GM18517 (cell line): ENCODE results near the gene CIB4.

Source experiments
- ATAC-seq: cut with Tn5 transposase; IDR thresholded peaks from one replicate; pipeline ENCODE4 v1.9.1; 2021; ENCODE audit warnings: mild to moderate bottlenecking, moderate library complexity; ENCODE audit not compliant: unreplicated experiment

CIB4 gene

GRCh38 chr2:26609839-26610277, 31.3 kb downstream of the CIB4 start:
- ATAC-seq, result no peak

- ATAC-seq, result no peak
These were observed 31.9 kb downstream of the CIB4 start for GRCh38 chr2:26609205-26609631.

GRCh38 chr2:26608557-26608956, 32.6 kb downstream of the CIB4 start:
- ATAC-seq, result no peak

- ATAC-seq, result no peak
These were observed 33.5 kb downstream of the CIB4 start for GRCh38 chr2:26607698-26608097.

- ATAC-seq, result no peak
These were observed 34.3 kb downstream of the CIB4 start for GRCh38 chr2:26606847-26607190.

GRCh38 chr2:26605999-26606846, 34.9 kb downstream of the CIB4 start:
- ATAC-seq, result no peak

- no peak for ATAC-seq
These were observed 35.8 kb downstream of the CIB4 start for GRCh38 chr2:26605195-26605998.

GRCh38 chr2:26602575-26602974, 38.6 kb downstream of the CIB4 start:
- ATAC-seq, result no peak

- ATAC-seq, result no peak
These were observed 41.8 kb downstream of the CIB4 start for GRCh38 chr2:26599387-26599786.

GRCh38 chr2:26598996-26599373, 42.2 kb downstream of the CIB4 start:
- no peak for ATAC-seq

- no peak for ATAC-seq
These were observed 42.7 kb downstream of the CIB4 start for GRCh38 chr2:26598336-26598995.

GRCh38 chr2:26597197-26597596, 44.0 kb downstream of the CIB4 start:
- ATAC-seq, result no peak

- ATAC-seq, result no peak
These were observed 46.0 kb downstream of the CIB4 start for GRCh38 chr2:26595146-26595545.

- no peak for ATAC-seq
These were observed 49.3 kb downstream of the CIB4 start for GRCh38 chr2:26591619-26592505.

- no peak for ATAC-seq
These were observed 50.1 kb downstream of the CIB4 start for GRCh38 chr2:26590980-26591618.

- ATAC-seq, result no peak
These were observed 50.7 kb downstream of the CIB4 start for GRCh38 chr2:26590508-26590907.

- no peak for ATAC-seq
These were observed 52.6 kb downstream of the CIB4 start for GRCh38 chr2:26588576-26588975.

GRCh38 chr2:26587994-26588393, 53.2 kb downstream of the CIB4 start:
- ATAC-seq, result no peak

- no peak for ATAC-seq
These were observed 55.2 kb downstream of the CIB4 start for GRCh38 chr2:26585966-26586365.

- no peak for ATAC-seq
These were observed 56.1 kb downstream of the CIB4 start for GRCh38 chr2:26585100-26585499.
